IMR-90 (cell line): ENCODE data around the gene ATP8B4. TPM values are rescaled to one million over a fixed set of nuclear protein-coding genes. Genes with fewer than 3 reads are reported as not detected.

Experiments
- ATAC-seq: fragments of 200-7000 bp; cut with Tn5 transposase; 2 replicates; pipeline ENCODE4 v1.9.1; 2020; ENCODE audit warnings: low read depth, mild to moderate bottlenecking, moderate library complexity
- BruUV-seq: library from RNA; stranded (reverse); fragments of 400-500 nt; replicated peaks from 2 replicates; lab custom pipeline; 2021; lab: Mats Ljungman, UMichigan
- CTCF ChIA-PET: fragments of 300-600 bp; formaldehyde crosslinking; extraction: SDS; loops from one replicate; lab custom pipeline; 2021; ENCODE audit warnings: antibody characterized with exemption; lab: Yijun Ruan, JAX
- POLR2A ChIA-PET: fragments of 300-600 bp; sonication (Branson Sonifier 250); formaldehyde crosslinking; loops from one replicate; lab custom pipeline; 2022; ENCODE audit warnings: antibody characterized with exemption; ENCODE audit not compliant: unreplicated experiment; lab: Charles Lee
- DNase-seq: peaks from one replicate; pipeline ENCODE4 v3.0.0; 2013
- H2AFZ ChIP-seq: replicated peaks from 2 replicates; pipeline ENCODE3; 2013; ENCODE audit warnings: low read length, mild to moderate bottlenecking; ENCODE audit not compliant: poor library complexity
- H2AK5ac ChIP-seq: 2 replicates; pipeline ENCODE4 v1.6.1; 2013; ENCODE audit warnings: low read depth, low read length, inconsistent platforms
- H2AK9ac ChIP-seq: replicated peaks from 2 replicates; pipeline ENCODE3; 2013; ENCODE audit warnings: mild to moderate bottlenecking, low read depth, low read length, moderate library complexity; ENCODE audit not compliant: poor library complexity
- H2BK120ac ChIP-seq: 2 replicates; pipeline ENCODE4 v1.6.1; 2013; ENCODE audit warnings: low read depth, low read length, inconsistent platforms
- H2BK15ac ChIP-seq: 3 replicates; pipeline ENCODE4 v1.6.1; 2013; ENCODE audit warnings: low read depth, low read length, inconsistent platforms
- H2BK20ac ChIP-seq: 2 replicates; pipeline ENCODE4 v1.6.1; 2013; ENCODE audit warnings: low read depth, mild to moderate bottlenecking, inconsistent platforms, low read length, moderate library complexity
- H2BK5ac ChIP-seq: 2 replicates; pipeline ENCODE4 v1.6.1; 2013; ENCODE audit warnings: mild to moderate bottlenecking, low read depth, low read length, inconsistent platforms; ENCODE audit not compliant: poor library complexity, severe bottlenecking
- H3K14ac ChIP-seq: replicated peaks from 2 replicates; pipeline ENCODE4 v1.6.1; 2013; ENCODE audit warnings: low read depth, low read length, inconsistent platforms
- H3K18ac ChIP-seq: 2 replicates; pipeline ENCODE4 v1.6.1; 2013; ENCODE audit warnings: low read depth, low read length, control low read depth
- H3K23ac ChIP-seq: 2 replicates; pipeline ENCODE4 v1.6.1; 2013; ENCODE audit warnings: low read depth, low read length, inconsistent platforms
- H3K27ac ChIP-seq: 2 replicates; pipeline ENCODE4 v1.5.1; 2013; ENCODE audit warnings: mild to moderate bottlenecking, control low read depth, low read length; ENCODE audit not compliant: insufficient read depth
- H3K27me3 ChIP-seq: 2 replicates; pipeline ENCODE4 v1.6.1; 2013; ENCODE audit warnings: low read length; ENCODE audit not compliant: control insufficient read depth, insufficient read depth
- H3K36me3 ChIP-seq: 2 replicates; pipeline ENCODE4 v1.6.1; 2013; ENCODE audit warnings: low read length, mixed read lengths; ENCODE audit not compliant: control insufficient read depth, insufficient read depth
- H3K4ac ChIP-seq: 2 replicates; pipeline ENCODE4 v1.6.1; 2013; ENCODE audit warnings: low read depth, low read length, inconsistent platforms
- H3K4me1 ChIP-seq: 2 replicates; pipeline ENCODE4 v1.6.1; 2013; ENCODE audit warnings: low read length, mixed read lengths; ENCODE audit not compliant: control insufficient read depth, insufficient read depth
- H3K4me2 ChIP-seq: 2 replicates; pipeline ENCODE4 v1.6.1; 2013; ENCODE audit warnings: low read depth, mild to moderate bottlenecking, control low read depth, low read length, moderate library complexity
- H3K4me3 ChIP-seq: 2 replicates; pipeline ENCODE4 v1.5.1; 2013; ENCODE audit warnings: low read depth, mild to moderate bottlenecking, control low read depth, low read length, moderate library complexity; ENCODE audit not compliant: insufficient read depth
- H3K56ac ChIP-seq: 2 replicates; pipeline ENCODE4 v1.6.1; 2013; ENCODE audit warnings: low read length, inconsistent platforms; ENCODE audit not compliant: insufficient read depth; ENCODE audit errors: extremely low read depth
- H3K79me1 ChIP-seq, 2 experiments: 2 replicates each; pipeline ENCODE4 v1.6.1; 2013; ENCODE audit warnings: low read length in 2 of 2, inconsistent platforms in 1 of 2, low read depth in 1 of 2
- H3K9ac ChIP-seq: 2 replicates; pipeline ENCODE4 v1.6.1; 2013; ENCODE audit warnings: low read depth, low read length, control low read depth
- H3K9me1 ChIP-seq: 2 replicates; pipeline ENCODE4 v1.6.1; 2013; ENCODE audit warnings: low read length, inconsistent platforms; ENCODE audit not compliant: insufficient read depth
- H3K9me3 ChIP-seq: 2 replicates; pipeline ENCODE4 v1.6.1; 2013; ENCODE audit warnings: low read length; ENCODE audit not compliant: control insufficient read depth, insufficient read depth
- H4K20me1 ChIP-seq: 2 replicates; pipeline ENCODE4 v1.6.1; 2013; ENCODE audit warnings: low read length, inconsistent platforms; ENCODE audit not compliant: insufficient read depth
- H4K5ac ChIP-seq: 2 replicates; pipeline ENCODE4 v1.6.1; 2013; ENCODE audit warnings: mild to moderate bottlenecking, low read depth, low read length, control low read depth
- H4K8ac ChIP-seq, 2 experiments: 2 replicates each; pipeline ENCODE4 v1.6.1; 2013; ENCODE audit warnings: low read depth in 2 of 2, low read length in 2 of 2, control low read depth in 1 of 2, inconsistent platforms in 1 of 2
- H4K91ac ChIP-seq: 2 replicates; pipeline ENCODE4 v1.6.1; 2013; ENCODE audit warnings: low read depth, low read length, inconsistent platforms; ENCODE audit not compliant: insufficient read depth
- CEBPB ChIP-seq: IDR thresholded peaks from 2 replicates; pipeline ENCODE4 v1.6.1; 2012; ENCODE audit warnings: low read depth, low read length, improper control_type of control experiment
- NFE2L2 ChIP-seq: fragments of 150-350 bp; IDR thresholded peaks from 2 replicates; pipeline ENCODE4 v1.6.1; 2016; ENCODE audit warnings: low read depth, mild to moderate bottlenecking, low read length
- WGBS, 2 experiments: methylation state at CpG; one replicate each; pipeline versions ENCODE4 v1.1.5 to v1.1.7; 2013; ENCODE audit warnings: missing lambda C conversion rate in 2 of 2; ENCODE audit not compliant: insufficient read length in 1 of 2; ENCODE audit errors: extremely low coverage in 2 of 2; 5-methylcytosine and 5-hydroxymethylcytosine counted together
- dilution Hi-C: fragments of 300-500 bp; cut with HindIII; formaldehyde crosslinking; loops from one replicate; pipeline ENCODE4 v1.14.3; 2018; ENCODE audit warnings: low sequenced_read_pairs; ENCODE audit not compliant: unreplicated experiment
- in situ Hi-C: fragments of 300-500 bp; cut with MboI; formaldehyde crosslinking; loops from 3 replicates; pipeline ENCODE4 v1.14.3; 2019; ENCODE audit warnings: low sequenced_read_pairs, inconsistent platforms, mixed read lengths
- intact Hi-C: fragments of 100-400 bp; cut with micrococcal nuclease; formaldehyde crosslinking; loops from 2 replicates; pipeline ENCODE4 v1.10.0; 2022
- polyA plus RNA-seq, 3 experiments: library from polyadenylated mRNA; depleted of rRNA; stranded (reverse); fragments of >200 nt; gene quantifications; 2 replicates each; pipeline ENCODE4 v1.2.3, GENCODE V29; 2012; ENCODE audit warnings: low replicate concordance in 1 of 3
- total RNA-seq: library from RNA; depleted of rRNA; stranded (reverse); fragments of >200 nt; gene quantifications from 2 replicates; pipeline ENCODE4 v1.2.3, GENCODE V29; 2012

Gene ATP8B4
- total and polyA plus RNA-seq, 2 of the 4 experiments (the other 2 are of a cell fraction) = 0.12 to 0.54 TPM

DNA sequence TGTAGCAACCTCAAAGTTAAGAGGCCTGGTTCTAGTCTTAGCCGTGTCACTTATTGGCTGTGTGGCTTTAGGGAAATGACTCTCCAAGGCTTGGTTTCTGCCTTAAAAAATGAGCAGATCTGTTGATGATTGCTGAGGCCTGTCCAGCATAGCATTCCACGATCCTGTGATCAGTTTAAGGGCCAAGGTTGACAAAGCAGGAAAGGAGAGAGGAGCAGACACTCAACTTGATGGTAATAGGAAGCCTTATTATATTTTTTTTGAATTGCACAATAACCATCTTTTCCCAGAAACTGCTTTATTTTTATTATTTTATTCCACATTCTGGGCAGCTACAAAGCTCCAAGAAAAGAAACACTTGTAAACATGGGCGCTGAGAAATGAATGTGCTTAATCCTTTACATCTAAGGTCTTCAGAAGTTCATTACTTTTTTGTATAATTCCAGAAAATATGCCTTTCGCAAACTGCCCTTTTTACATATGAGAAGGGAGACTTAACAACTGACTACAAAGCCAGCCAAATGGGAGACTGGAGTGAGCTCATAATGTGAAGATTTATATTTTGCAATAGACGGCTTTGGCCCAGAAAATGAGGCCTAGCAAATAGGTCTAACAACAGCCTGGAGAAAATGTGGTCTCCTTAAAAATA is 241.0 kb downstream of the ATP8B4 start:
- BruUV-seq = no TSS peak
- dilution Hi-C loops = no loop called here
- H3K4me1 ChIP-seq = peaks cover 19% of the 10 kb centered on the region
- H3K23ac ChIP-seq = no peak overlapping the region
- no peak overlapping the region for H3K56ac ChIP-seq
- intact Hi-C loops = loop anchor here (10.0 kb wide), 1 partner anchor 267 kb away; no protein-coding TSS in a partner anchor
- no peaks in the 10 kb centered on the region for H3K79me1 ChIP-seq
- in situ Hi-C loops = no loop called here
- H3K14ac ChIP-seq = peak overlapping the region; percentile 86; the same call in 1 of the 2 replicates
- H3K4ac ChIP-seq = peak overlapping the region; percentile 20; the same call in 1 of the 2 replicates
- no peak overlapping the region for H3K4me3 ChIP-seq
- no CpG with 5 or more reads among the region's 5 CpGs for WGBS, 2 experiments
- peak overlapping the region; percentile 7; the same call in 1 of the 2 replicates for H4K91ac ChIP-seq
- ChIA-PET CTCF (no interaction called here), POLR2A (no interaction called here)
- H3K9me3 ChIP-seq = no peaks in the 10 kb centered on the region
- peak overlapping the region; percentile 56 for H2BK120ac ChIP-seq
- DNase-seq (peak; percentile 69), ATAC-seq (peak; percentile 81)
- H3K9me1 ChIP-seq = no peaks in the 10 kb centered on the region
- H3K36me3 ChIP-seq = no peaks in the 10 kb centered on the region
- peak overlapping the region; percentile 90 for H2BK5ac ChIP-seq
- H3K18ac ChIP-seq = peak overlapping the region; percentile 97
- no peaks in the 10 kb centered on the region for H3K27me3 ChIP-seq
- peak overlapping the region; percentile 58 for H4K5ac ChIP-seq
- H2BK20ac ChIP-seq = peak overlapping the region; percentile 18; the same call in 1 of the 2 replicates
- TF ChIP-seq NFE2L2 (no peak), CEBPB (peak; percentile 72)
- H2AK5ac ChIP-seq = peak overlapping the region; percentile 20; the same call in 1 of the 2 replicates
- peak overlapping the region; percentile 100 for H3K27ac ChIP-seq
- H4K20me1 ChIP-seq = no peaks in the 10 kb centered on the region
- no peak overlapping the region for H3K4me2 ChIP-seq
- peak overlapping the region; percentile 32; the same call in 1 of the 2 replicates for H3K9ac ChIP-seq
- peak overlapping the region; percentile 13; the same call in 1 of the 3 replicates for H2BK15ac ChIP-seq
- no peak overlapping the region for H2AK9ac ChIP-seq
- H2AFZ ChIP-seq = no peak overlapping the region
- H4K8ac ChIP-seq = peak overlapping the region; percentile 74 to 75
